ENCODE data around the gene ACAD8.

DNA sequence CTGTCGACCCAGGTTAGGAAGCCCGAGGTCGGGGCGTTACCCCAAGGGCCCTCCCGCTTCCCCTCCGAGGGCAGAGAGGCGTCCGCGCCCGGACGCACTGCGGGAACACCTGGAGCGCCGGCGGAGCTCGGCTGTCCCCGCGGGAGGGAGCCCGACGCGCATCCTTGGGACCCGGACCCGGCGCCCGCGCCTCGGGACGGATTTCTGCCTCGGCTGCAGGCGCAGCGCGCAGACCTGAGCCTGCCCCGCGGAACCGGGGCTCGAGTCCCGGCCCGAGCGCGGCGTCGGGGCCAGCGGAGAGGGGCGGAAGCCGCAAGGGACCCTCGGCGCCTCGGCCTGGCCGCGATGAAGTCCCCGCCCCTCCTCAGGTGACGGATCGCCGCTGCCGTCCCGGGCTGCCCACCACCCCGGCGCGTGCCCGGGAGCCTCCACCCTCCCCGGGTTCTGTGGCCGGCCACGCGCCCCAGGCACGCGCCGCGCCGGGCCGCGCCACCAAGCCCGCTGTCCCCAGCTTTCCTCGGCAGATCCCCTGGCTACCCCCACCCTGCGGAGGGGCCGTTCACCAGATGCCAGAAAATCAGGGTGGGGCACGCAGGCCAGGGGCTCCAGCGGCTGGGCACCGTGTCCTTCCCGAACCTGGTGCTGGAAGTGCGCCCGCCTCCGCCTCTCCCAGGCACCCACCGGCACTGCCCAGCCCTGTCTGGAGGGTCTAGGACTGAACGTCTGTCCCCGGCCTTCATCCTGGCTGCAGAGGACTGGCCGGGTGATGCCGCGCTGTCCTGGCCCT is 23.2 kb downstream of the ACAD8 start:
- TF ChIP-seq, protein P1, sequence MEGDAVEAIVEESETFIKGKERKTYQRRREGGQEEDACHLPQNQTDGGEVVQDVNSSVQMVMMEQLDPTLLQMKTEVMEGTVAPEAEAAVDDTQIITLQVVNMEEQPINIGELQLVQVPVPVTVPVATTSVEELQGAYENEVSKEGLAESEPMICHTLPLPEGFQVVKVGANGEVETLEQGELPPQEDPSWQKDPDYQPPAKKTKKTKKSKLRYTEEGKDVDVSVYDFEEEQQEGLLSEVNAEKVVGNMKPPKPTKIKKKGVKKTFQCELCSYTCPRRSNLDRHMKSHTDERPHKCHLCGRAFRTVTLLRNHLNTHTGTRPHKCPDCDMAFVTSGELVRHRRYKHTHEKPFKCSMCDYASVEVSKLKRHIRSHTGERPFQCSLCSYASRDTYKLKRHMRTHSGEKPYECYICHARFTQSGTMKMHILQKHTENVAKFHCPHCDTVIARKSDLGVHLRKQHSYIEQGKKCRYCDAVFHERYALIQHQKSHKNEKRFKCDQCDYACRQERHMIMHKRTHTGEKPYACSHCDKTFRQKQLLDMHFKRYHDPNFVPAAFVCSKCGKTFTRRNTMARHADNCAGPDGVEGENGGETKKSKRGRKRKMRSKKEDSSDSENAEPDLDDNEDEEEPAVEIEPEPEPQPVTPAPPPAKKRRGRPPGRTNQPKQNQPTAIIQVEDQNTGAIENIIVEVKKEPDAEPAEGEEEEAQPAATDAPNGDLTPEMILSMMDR (optimal IDR thresholded peaks at IDR 0.05 in 1 of 3, IDR thresholded peaks at IDR 0.05 in 1 of 3, conservative IDR thresholded peaks at IDR 0.05 in 1 of 3; ENCODE audit: extremely low read depth in 1 of 3, insufficient read depth in 2 of 3, low read length in 3 of 3) = peak in 1 of 3 experiments; percentile 4
- no peak for TF ChIP-seq EZH2 (IDR thresholded peaks at IDR 0.05; ENCODE audit: low read length)

Data from keratinocyte (primary cell).